GM23338 (cell line): ENCODE measurements around the gene HYAL1.

Experiments
- EZH2 ChIP-seq: fragments of 200-600 bp; sonication (generic); IDR thresholded peaks from one replicate; pipeline ENCODE4 v1.8.0; 2017; ENCODE audit warnings: antibody characterized with exemption, mild to moderate bottlenecking, low read depth; ENCODE audit not compliant: unreplicated experiment
- POLR2AphosphoS5 ChIP-seq: IDR thresholded peaks from 2 replicates; pipeline ENCODE4 v1.6.1; 2016; ENCODE audit warnings: antibody characterized with exemption, low read depth
- TF ChIP-seq, protein P1 (sequence below), 2 experiments: fragments of 200-600 bp in 1 of 2; sonication (generic) in 1 of 2; conservative IDR thresholded peaks; 2 replicates each; pipeline versions ENCODE4 v1.5.1 to v1.6.1; 2016 to 2017; ENCODE audit warnings: antibody characterized with exemption in 2 of 2, low read depth in 2 of 2, mild to moderate bottlenecking in 2 of 2, moderate library complexity in 1 of 2

DNA sequence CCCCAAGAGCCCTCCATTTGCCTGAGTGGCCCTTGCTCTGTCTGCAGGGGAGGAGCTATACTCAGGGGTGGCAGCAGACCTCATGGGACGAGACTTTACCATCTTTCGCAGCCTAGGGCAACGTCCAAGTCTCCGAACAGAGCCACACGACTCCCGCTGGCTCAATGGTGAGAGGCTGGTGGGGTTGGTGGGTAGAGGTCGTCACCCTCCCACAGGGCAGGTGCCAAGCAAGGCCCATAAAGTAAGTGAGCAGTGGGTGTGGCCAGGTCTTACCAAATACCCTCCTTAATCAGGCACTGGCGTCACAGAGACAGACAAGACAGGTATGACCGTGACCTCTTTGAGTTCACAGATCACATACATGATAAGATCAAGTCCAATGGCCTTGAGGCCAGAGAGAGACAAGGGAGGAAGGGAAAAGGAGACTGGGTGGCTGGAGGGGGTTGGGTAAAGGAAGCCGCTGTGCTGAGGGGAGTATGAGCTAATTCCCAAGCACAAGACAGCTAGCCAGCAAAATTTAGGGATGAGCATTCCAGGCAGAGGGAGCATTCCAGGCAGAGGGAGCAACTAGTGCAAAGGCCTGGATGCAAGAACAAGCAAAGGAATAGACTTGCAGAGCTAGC is 31.9 kb downstream of the HYAL1 start:
- no peak for TF ChIP-seq EZH2
- TF ChIP-seq, protein P1, sequence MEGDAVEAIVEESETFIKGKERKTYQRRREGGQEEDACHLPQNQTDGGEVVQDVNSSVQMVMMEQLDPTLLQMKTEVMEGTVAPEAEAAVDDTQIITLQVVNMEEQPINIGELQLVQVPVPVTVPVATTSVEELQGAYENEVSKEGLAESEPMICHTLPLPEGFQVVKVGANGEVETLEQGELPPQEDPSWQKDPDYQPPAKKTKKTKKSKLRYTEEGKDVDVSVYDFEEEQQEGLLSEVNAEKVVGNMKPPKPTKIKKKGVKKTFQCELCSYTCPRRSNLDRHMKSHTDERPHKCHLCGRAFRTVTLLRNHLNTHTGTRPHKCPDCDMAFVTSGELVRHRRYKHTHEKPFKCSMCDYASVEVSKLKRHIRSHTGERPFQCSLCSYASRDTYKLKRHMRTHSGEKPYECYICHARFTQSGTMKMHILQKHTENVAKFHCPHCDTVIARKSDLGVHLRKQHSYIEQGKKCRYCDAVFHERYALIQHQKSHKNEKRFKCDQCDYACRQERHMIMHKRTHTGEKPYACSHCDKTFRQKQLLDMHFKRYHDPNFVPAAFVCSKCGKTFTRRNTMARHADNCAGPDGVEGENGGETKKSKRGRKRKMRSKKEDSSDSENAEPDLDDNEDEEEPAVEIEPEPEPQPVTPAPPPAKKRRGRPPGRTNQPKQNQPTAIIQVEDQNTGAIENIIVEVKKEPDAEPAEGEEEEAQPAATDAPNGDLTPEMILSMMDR (conservative IDR thresholded peaks at IDR 0.05; ENCODE audit: low read depth in 2 of 2): no peak
- TF ChIP-seq POLR2AphosphoS5: no peak
